Measurements from ENCODE around the gene PTPN23.

PTPN23 gene

GRCh38 chr3:47404955-47405790, 24.4 kb downstream of the PTPN23 start:
- DNase-seq (ENCODE audit: low read depth in 1 of 2, low spot score in 1 of 2), result no peak

GRCh38 chr3:47405820-47406761, 25.3 kb downstream of the PTPN23 start:
- DNase-seq (ENCODE audit: low read depth in 1 of 2, low spot score in 1 of 2), result no peak

- DNase-seq (ENCODE audit: low read depth in 1 of 2, low spot score in 1 of 2), result no peak
Observed at GRCh38 chr3:47406762-47407149, 25.9 kb downstream of the PTPN23 start.

DNA sequence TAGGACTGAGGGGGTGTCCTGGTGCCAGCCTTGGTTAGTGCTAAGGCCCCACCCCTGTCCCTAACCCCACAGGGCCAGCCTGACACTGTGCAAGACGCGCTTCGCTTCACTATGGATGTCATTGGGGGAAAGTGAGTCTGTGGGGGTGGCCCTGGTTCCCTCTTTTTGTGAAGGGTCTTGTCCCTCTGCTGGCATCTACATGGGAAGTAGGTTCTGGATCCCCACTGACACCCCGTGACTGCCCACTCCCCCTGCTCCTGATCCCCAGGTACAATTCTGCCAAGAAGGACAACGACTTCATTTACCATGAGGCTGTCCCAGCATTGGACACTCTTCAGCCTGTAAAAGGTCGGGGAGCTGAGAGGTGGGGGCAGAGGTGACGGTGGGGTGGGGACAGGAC, 26.4 kb downstream of the PTPN23 start:
- no peak for DNase-seq (ENCODE audit: low read depth in 1 of 2, low spot score in 1 of 2)

GRCh38 chr3:47407896-47408838, 27.3 kb downstream of the PTPN23 start:
- no peak for DNase-seq (ENCODE audit: low read depth in 1 of 2, low spot score in 1 of 2)

GRCh38 chr3:47408839-47409229, 28.0 kb downstream of the PTPN23 start:
- no peak for DNase-seq (ENCODE audit: low read depth in 1 of 2, low spot score in 1 of 2)

DNA sequence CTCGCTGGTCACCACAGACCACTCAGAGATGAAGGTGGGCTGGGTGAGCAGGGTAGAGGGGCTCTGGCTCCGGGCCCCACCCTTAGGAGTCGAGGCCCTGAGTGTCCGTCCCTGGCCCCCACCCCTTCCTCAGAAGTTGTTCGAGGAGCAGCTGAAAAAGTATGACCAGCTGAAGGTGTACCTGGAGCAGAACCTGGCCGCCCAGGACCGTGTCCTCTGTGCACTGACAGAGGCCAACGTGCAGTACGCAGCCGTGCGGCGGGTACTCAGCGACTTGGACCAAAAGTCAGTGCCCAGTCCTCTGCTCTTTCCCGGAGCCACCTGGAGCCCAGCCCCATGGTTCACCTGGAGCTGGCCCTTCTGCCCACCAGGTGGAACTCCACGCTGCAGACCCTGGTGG, 28.5 kb downstream of the PTPN23 start:
- no peak for DNase-seq (ENCODE audit: low read depth in 1 of 2, low spot score in 1 of 2)

GRCh38 chr3:47409688-47410416, 29.0 kb downstream of the PTPN23 start:
- no peak for DNase-seq (ENCODE audit: low read depth in 1 of 2, low spot score in 1 of 2)

DNA sequence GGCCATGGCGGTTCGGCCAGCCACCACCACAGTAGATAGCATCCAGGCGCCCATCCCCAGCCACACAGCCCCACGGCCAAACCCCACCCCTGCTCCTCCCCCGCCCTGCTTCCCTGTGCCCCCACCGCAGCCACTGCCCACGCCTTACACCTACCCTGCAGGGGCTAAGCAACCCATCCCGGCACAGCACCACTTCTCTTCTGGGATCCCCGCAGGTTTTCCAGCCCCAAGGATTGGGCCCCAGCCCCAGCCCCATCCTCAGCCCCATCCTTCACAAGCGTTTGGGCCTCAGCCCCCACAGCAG, 29.5 kb downstream of the PTPN23 start:
- DNase-seq (ENCODE audit: low read depth in 1 of 2, low spot score in 1 of 2), result no peak

DNA sequence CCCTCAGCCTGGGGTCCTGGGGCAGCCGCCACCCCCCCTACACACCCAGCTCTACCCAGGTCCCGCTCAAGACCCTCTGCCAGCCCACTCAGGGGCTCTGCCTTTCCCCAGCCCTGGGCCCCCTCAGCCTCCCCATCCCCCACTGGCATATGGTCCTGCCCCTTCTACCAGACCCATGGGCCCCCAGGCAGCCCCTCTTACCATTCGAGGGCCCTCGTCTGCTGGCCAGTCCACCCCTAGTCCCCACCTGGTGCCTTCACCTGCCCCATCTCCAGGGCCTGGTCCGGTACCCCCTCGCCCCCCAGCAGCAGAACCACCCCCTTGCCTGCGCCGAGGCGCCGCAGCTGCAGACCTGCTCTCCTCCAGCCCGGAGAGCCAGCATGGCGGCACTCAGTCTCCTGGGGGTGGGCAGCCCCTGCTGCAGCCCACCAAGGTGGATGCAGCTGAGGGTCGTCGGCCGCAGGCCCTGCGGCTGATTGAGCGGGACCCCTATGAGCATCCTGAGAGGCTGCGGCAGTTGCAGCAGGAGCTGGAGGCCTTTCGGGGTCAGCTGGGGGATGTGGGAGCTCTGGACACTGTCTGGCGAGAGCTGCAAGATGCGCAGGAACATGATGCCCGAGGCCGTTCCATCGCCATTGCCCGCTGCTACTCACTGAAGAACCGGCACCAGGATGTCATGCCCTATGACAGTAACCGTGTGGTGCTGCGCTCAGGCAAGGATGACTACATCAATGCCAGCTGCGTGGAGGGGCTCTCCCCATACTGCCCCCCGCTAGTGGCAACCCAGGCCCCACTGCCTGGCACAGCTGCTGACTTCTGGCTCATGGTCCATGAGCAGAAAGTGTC, 30.2 kb downstream of the PTPN23 start:
- DNase-seq (ENCODE audit: low read depth in 1 of 2, low spot score in 1 of 2), result no peak

GRCh38 chr3:47411696-47412452, 31.1 kb downstream of the PTPN23 start:
- no peak for DNase-seq (ENCODE audit: low read depth in 1 of 2, low spot score in 1 of 2)

GRCh38 chr3:47412453-47412756, 31.6 kb downstream of the PTPN23 start:
- DNase-seq (ENCODE audit: low read depth in 1 of 2, low spot score in 1 of 2), result no peak

DNA sequence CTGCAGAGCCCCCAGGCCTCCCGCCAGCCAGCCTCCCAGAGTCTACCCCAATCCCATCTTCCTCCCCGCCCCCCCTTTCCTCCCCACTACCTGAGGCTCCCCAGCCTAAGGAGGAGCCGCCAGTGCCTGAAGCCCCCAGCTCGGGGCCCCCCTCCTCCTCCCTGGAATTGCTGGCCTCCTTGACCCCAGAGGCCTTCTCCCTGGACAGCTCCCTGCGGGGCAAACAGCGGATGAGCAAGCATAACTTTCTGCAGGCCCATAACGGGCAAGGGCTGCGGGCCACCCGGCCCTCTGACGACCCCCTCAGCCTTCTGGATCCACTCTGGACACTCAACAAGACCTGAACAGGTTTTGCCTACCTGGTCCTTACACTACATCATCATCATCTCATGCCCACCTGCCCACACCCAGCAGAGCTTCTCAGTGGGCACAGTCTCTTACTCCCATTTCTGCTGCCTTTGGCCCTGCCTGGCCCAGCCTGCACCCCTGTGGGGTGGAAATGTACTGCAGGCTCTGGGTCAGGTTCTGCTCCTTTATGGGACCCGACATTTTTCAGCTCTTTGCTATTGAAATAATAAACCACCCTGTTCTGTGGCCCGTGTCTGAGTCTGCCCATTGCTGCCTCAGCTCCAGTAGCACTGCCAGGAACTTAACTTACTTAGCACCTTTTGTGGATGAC, 32.2 kb downstream of the PTPN23 start:
- no peak for DNase-seq (ENCODE audit: low read depth in 1 of 2, low spot score in 1 of 2)

GRCh38 chr3:47413751-47414150, 32.9 kb downstream of the PTPN23 start:
- no peak for DNase-seq (ENCODE audit: low read depth in 1 of 2, low spot score in 1 of 2)

GRCh38 chr3:47414161-47414564, 33.3 kb downstream of the PTPN23 start:
- no peak for DNase-seq (ENCODE audit: low read depth in 1 of 2, low spot score in 1 of 2)

DNA sequence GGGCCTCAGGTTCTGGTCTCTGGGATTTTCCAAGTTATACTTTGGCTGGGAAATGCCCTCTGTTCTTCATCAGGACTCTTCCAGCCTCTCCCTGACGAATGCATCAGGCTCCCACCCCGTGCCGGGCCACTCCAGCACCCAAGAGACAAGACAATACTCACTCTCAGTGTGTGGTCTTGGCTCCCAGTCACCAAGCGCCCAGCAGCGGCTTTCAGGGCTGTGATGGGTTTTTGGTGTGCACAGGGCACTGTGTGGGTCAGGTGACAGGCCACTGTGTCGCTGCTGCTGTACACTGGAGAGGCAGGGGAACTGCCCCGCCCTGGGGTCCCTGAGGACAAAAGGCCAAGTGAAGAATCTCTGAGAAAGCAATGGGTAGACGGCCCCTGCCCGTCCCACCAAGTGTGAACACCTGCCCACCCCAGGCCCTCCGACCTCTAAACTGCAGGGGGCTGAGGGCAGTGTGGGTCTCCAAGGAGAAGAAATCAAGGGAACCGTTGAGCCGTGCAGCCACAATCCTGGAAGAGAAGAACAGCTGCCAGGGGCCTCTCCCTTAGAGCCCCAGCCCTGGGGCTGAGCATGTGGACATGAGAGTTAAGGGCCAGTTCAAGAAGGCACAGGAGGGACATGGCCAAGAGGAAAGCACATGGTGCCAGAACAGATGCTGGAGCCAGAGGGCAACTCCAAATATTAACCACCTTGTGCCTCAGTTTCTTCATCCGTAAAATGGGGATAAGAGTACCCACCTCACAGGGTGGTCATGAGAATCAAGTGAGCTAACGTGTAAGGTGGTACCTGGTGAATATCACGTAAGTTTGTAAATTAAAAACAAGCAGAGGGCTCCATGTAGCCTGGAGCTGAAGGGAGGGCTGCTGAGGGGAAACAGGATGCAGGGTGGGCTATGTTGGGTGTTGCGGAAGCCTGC, 34.1 kb downstream of the PTPN23 start:
- no peak for DNase-seq (ENCODE audit: low read depth in 1 of 2, low spot score in 1 of 2)

DNA sequence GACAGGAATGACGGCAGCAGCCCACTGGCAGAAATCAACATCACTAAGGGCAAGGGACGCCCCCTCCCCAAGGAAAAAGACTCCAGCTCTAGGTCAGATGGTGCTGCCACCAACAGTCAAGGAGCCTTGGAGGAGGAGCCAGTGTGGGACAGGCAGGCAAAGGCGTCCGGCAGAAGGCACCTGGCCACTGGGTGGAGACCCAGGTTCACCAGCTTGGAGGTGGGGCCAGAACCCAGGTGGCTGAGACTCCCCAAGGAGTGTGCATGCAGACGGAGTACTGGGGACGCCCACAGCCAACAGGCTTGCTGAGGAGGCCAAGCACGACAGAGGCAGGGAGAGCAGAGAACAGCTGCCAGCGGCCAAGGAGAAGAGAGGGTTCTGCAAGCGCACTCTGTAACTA, 35.2 kb downstream of the PTPN23 start:
- no peak for DNase-seq (ENCODE audit: low read depth in 1 of 2, low spot score in 1 of 2)

All from activated CD4-positive, alpha-beta T cell treated with anti-CD3 and anti-CD28 coated beads, Interleukin-2, amount 50 U/mL, for 24 hours (primary cell).